Cerebellar nuclear complex (tissue), 1 donor: ENCODE measurements around the gene PTPN23.

Experiments
- DNase-seq, 2 experiments: peaks; one replicate each; lab custom pipeline; 2025; lab: John Stamatoyannopoulos, UW

The PTPN23 gene

DNA sequence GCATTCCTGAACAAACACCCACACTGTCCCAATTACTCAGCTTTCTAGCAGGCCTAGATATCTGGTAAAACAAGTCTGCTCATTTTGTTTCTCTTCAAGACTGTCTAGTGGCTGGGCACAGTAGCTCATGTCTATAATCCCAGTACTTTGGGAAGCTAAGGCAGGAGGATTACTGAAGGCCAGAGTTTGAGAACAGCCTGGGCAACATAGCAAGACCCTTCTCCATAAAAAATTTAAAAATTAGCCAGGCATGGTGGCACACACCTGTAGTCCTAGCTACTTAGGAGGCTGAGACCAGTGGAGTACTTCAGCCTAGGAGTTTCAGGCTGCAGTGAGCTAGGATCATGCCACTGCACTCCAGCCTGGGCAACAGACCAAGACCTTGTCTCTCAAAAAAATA is 6.2 kb upstream of the PTPN23 start:
- no peak for DNase-seq

GRCh38 chr3:47376393-47376792 is 4.4 kb upstream of the PTPN23 start:
- DNase-seq, result no peak

DNA sequence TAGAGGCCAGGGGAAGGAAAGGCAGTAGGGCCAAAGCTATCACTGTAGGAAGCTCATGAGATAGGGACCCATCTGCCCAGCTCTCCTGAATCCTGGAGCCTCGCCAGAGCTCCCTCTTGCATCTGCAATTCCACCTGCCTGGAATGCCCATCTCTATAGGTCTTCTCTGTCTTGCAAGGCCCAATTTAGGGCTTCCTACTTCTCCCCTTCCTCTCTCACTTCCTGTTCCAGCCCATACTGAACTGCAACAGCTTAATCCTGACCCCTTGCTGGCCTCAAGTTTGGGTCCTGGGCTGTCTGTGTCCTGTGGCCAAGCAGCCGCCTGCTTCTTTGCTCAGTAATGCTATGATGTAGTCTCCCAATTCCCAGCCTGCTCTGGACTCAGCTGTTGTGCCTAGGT is 3.6 kb upstream of the PTPN23 start:
- DNase-seq, result no peak

GRCh38 chr3:47378869-47379268 is 2.0 kb upstream of the PTPN23 start:
- DNase-seq, result no peak

DNA sequence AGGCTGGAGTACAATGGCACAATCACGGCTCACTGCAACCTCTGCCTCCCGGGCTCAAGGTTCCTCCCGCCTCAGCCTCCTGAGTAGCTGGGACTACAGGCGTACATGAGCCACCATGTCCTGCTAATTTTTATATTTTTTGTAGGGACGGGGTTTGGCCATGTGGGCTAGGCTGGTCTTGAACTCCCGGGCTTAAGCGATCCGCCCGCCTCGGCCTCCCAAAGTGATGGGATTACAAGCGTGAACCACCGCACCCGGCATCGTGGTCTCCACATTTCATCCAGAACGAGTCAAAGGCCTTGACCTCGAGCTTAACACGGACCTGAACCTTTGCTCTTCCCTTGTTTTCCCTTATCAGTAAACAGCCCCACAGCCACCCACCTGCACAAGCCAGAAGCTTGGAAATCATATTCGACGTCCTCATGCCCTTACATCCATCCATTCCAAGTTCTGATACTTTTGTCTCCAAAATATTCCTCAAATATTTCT is 1.4 kb upstream of the PTPN23 start:
- no peak for DNase-seq

DNA sequence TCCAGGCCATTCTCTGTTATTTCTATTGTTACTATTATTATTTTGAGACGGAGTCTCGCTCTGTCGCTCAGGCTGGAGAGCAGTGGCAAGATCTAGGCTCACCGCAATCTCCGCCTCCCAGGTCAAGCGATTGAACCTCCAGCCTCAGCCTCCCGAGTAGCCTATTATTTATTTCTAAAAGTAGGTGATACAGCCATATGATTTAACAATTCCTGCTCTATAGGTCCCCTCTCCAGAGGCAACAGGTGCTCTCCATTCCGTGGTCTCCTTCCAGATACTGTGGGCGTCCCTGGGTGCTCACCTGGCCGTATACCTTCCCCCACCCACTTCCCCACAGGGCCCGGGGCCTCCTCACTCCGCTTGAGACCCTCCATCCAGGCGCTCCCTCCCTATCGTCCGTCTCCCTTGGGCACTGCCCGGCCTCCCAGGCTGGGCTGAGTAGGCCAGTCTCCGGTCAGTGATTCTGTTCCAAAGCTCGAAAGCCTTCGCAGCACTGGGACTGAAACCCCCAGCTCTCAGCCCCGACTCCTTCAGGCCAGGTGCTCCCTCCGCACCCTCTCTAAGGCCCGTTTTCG is 708 bp upstream of the PTPN23 start:
- DNase-seq, result no peak

- no peak for DNase-seq
These were observed 716 bp downstream of the PTPN23 start for GRCh38 chr3:47381317-47382157.

DNA sequence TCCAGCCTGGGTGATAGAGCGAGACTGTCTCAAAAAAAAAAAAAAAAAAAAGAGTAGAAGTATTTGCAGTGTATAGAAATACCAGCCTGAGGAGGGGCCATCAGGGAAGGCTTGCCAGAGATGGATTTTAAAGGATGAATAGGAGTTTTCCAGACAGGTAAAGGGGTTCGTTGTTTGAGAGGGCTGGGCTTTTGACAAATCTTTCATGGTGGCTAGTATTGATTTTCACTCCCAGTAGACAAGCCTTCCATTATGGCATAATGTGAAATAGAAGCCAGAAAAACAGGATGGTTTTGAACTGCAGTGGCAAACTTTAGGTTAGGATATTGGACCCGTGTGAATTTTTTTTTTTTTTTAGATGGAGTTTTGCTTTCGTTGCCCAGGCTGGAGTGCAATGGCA is 3.6 kb downstream of the PTPN23 start:
- no peak for DNase-seq

DNA sequence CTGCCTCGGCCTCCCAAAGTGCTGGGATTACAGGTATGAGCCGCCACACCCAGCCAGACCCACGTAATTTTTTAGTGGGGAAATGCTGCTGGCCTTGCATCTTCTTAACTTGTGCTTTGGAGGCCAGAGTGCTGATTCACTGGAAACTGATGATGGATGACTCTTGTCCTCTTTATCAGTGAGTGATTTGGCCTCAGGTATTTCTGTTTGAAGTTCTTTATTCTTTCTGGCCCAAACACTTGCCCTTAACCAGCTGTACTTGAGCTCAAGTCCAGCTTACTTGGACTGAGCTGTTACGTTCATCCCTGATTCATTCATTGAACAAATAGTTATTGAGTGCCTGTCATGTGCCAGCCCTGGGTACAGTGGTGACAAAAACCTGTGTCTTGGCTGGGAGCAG is 4.2 kb downstream of the PTPN23 start:
- DNase-seq, result no peak

GRCh38 chr3:47385796-47386195 is 5.0 kb downstream of the PTPN23 start:
- DNase-seq, result no peak

DNA sequence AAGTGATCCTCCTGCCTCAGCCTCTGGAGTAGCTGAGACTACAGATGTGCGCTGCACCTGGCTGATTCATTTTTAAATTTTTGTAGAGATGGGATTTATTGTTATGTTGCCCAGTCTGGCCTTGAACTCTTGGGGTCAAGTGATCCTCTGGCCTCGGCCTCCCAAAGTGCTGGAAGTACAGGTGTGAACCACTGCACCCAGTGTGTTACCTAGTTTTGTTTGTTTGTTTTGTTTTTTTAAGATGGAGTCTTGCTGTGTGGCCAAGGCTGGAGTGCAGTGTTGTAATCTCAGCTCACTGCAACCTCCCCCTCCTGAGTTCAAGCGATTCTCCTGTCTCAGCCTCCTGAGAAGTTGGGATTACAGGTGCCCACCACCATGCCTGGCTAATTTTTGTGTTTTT is 12.1 kb downstream of the PTPN23 start:
- no peak for DNase-seq

- DNase-seq, result no peak
These were observed 13.5 kb downstream of the PTPN23 start for GRCh38 chr3:47394140-47394870.

- DNase-seq, result peak in 1 of 2 experiments; percentile 25
These were observed 14.1 kb downstream of the PTPN23 start for GRCh38 chr3:47394881-47395280.

DNA sequence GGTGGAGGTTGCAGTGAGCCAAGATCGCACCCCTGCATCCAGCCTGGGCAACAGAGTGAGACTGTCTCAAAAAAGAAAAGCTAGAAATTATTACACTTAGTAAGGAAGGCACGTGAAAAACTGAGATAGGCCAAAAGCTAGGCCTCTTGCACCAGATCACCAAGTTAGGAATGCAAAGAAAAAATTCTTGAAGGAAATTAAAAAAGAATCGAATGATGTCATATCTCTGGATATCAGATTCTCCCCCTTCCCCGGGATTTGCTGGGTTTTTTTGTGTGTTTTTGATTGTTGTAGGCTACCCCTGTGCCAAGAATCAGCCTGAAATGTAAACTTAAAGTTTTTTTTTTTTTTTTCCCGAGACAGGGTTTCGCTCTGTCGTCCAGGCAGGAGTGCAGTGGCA is 17.4 kb downstream of the PTPN23 start:
- DNase-seq, result no peak

- no peak for DNase-seq
These were observed 18.2 kb downstream of the PTPN23 start for GRCh38 chr3:47399016-47399415.

- DNase-seq, result no peak
These were observed 18.9 kb downstream of the PTPN23 start for GRCh38 chr3:47399531-47400270.

DNA sequence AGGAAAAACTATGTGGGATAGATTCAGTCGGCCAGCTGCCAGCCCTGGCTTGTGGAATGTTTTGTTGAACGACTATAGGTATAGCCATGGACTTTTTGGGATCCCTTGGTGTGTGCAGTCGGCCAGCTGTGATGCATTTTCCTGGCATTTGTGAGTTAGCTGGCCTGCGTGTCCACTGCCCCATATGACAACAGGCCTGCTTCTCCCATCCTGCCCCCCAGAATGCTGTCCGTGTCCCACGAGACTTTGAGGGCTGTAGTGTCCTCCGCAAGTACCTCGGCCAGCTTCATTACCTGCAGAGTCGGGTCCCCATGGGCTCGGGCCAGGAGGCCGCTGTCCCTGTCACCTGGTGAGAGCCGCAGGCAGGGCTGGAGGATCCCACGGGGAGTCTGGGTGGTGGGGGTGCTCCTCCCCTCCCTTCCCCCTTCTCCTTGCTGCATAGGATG is 23.6 kb downstream of the PTPN23 start:
- DNase-seq, result no peak

DNA sequence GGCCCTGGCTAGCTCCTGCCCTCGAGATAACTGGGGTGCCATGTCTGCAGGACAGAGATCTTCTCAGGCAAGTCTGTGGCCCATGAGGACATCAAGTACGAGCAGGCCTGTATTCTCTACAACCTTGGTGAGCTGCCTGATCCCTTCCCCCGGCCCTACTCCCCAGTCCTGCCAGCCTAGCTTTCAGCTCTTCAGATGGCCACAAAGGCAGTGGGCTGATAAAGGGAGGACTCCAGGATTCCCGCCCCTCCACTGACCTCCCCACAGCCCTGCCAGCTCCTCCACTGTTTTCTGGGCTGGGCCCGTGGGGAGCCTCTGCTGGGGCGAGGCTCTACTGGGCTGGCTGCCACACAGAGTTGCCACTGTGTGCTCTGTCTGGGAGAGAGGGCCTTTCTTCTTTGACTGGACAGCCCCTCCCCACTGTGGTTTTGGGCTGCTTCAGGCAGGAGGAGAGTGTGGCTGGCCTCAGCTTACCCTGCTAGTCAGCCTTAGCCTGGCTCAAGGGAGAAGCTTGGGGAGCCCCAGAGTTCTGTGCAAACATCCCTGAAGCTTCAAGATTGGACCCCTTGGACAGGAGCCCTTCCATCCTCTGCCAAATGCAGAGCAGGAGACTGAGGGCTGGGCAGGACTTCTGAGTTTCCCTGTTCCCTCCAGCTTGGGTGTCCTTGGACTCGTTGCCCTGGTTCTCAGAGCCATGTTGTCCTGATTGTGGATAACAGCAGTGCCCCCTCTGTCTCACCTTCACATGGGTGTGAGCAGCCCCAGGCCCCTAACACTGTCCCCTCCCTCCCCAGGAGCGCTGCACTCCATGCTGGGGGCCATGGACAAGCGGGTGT is 24.4 kb downstream of the PTPN23 start:
- no peak for DNase-seq

- no peak for DNase-seq
These were observed 25.3 kb downstream of the PTPN23 start for GRCh38 chr3:47405820-47406761.

GRCh38 chr3:47406762-47407149 is 25.9 kb downstream of the PTPN23 start:
- no peak for DNase-seq
